ENCODE measurements around the gene NUP98. TPM values are rescaled to one million over a fixed set of nuclear protein-coding genes. Genes with fewer than 3 reads are reported as not detected.

Gene NUP98
- total RNA-seq, 2 experiments from 2014 or later = 106 to 108 TPM

- H3K4me1 Mint-ChIP-seq (ENCODE audit: low read depth) = no peaks in the 10 kb centered on the region
- ChIA-PET CTCF (no interaction called here), POLR2A (no interaction called here)
- H3K36me3 Mint-ChIP-seq (ENCODE audit: low read depth) = no peaks in the 10 kb centered on the region
- no peak for DNase-seq
- H3K9me3 Mint-ChIP-seq (ENCODE audit: insufficient read depth) = no peaks in the 10 kb centered on the region
- ATAC-seq = no peak
- H3K27ac Mint-ChIP-seq = no peak overlapping the region
- H3K27me3 Mint-ChIP-seq (ENCODE audit: low read depth) = no peaks in the 10 kb centered on the region
- H3K4me3 Mint-ChIP-seq = no peak overlapping the region
These were observed 165.2 kb downstream of the NUP98 start for GRCh38 chr11:3632070-3632660.

GRCh38 chr11:3631331-3631730, 166.0 kb downstream of the NUP98 start:
- peaks cover 5% of the 10 kb centered on the region for H3K4me1 Mint-ChIP-seq (ENCODE audit: low read depth)
- no peaks in the 10 kb centered on the region for H3K27me3 Mint-ChIP-seq (ENCODE audit: low read depth)
- DNase-seq = no peak
- no peaks in the 10 kb centered on the region for H3K36me3 Mint-ChIP-seq (ENCODE audit: low read depth)
- H3K27ac Mint-ChIP-seq = no peak overlapping the region
- ChIA-PET CTCF (no interaction called here), POLR2A (no interaction called here)
- no peak for ATAC-seq
- no peak overlapping the region for H3K4me3 Mint-ChIP-seq
- no peaks in the 10 kb centered on the region for H3K9me3 Mint-ChIP-seq (ENCODE audit: insufficient read depth)

GRCh38 chr11:3627291-3627690, 170.1 kb downstream of the NUP98 start:
- Mint-ChIP-seq H3K27ac (no peak overlapping the region), H3K27me3 (ENCODE audit: low read depth) (no peaks in the 10 kb centered on the region), H3K4me1 (ENCODE audit: low read depth) (peaks cover 6% of the 10 kb centered on the region), H3K4me3 (no peak overlapping the region), H3K9me3 (ENCODE audit: insufficient read depth) (no peaks in the 10 kb centered on the region), H3K36me3 (ENCODE audit: low read depth) (no peaks in the 10 kb centered on the region)
- ChIA-PET POLR2A (no interaction called here), CTCF (no interaction called here)
- DNase-seq (no peak), ATAC-seq (no peak)

- H3K27ac Mint-ChIP-seq = no peak overlapping the region
- H3K36me3 Mint-ChIP-seq (ENCODE audit: low read depth) = no peaks in the 10 kb centered on the region
- ATAC-seq (peak; percentile 51), DNase-seq (no peak)
- H3K27me3 Mint-ChIP-seq (ENCODE audit: low read depth) = no peaks in the 10 kb centered on the region
- CTCF ChIA-PET = interaction anchor here (1.1 kb wide), 1 partner anchor 16 kb away, joined by 4 read pairs; no protein-coding TSS in a partner anchor
- H3K4me3 Mint-ChIP-seq = no peak overlapping the region
- POLR2A ChIA-PET = no interaction called here
- H3K9me3 Mint-ChIP-seq (ENCODE audit: insufficient read depth) = no peaks in the 10 kb centered on the region
- H3K4me1 Mint-ChIP-seq (ENCODE audit: low read depth) = peaks cover 6% of the 10 kb centered on the region
These were observed 170.9 kb downstream of the NUP98 start for GRCh38 chr11:3626250-3626960.

Other genes starting within 250 kb of the NUP98 start
- gene ART5, start 155.6 kb downstream of the NUP98 start, total RNA-seq = not detected
- not detected for gene ART1, start 152.4 kb downstream of the NUP98 start, total RNA-seq
- 1 to 10 TPM; 2.6 to 3.0 TPM for gene CHRNA10, start 126.2 kb downstream of the NUP98 start, total RNA-seq
- gene PGAP2, start 11.0 kb upstream of the NUP98 start, total RNA-seq = 10 to 100 TPM; 23.8 to 25.7 TPM
- 100 to 1,000 TPM; 173 to 191 TPM for gene RHOG, start 43.4 kb upstream of the NUP98 start, total RNA-seq
- gene STIM1, start 58.1 kb upstream of the NUP98 start, total RNA-seq = 100 to 1,000 TPM in 1 of 2 experiments, 10 to 100 TPM in 1; 97.3 to 104 TPM